Measurements from ENCODE around the gene PROM1.
A peak's percentile ranks its signal among the peaks of the same experiment; 100 is the strongest.

DNA sequence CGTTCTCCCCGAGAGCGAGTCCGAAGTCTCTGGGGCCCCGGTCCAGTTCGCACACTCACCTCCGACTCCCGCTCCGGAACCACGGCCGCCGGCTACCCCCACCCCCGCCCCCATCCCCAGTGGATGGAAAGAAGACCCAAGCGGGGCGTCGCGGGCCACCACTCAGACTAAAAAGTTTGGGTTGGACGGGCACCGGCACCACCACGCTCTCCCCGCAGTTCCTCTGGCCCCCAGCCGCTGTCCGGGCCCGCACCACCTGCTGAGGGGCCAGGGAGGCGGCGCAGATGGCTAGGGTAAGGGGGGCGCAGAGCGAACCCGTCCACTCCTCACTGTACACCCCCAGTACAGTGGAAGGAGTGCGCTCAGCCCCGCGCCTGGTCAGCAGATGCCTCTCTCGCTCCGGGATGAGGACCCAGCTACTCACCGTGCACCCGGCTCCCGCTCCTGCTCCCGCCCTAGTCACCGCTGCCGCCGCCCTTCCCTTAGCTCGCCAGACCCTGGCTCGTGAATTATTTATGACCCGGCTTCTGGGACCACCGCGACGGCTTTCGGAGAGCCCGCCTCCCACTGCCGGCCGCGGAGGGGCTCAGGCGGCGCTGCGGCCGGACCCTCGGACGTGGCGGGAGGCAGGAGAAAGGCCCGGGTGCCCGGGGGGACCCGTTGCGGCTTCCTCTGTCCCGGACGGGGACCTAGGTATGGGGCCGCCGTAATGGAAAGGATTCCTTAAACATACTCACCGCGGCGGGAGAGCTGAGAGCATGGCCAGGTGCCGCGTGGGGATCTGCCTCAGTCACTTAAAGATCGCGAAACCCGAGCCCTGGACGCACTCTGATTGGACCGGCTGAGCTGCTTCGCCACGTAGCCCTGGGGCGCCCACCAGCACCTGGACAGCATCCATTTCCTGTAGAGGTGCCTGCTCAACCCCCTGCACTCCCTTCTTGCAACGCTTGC is at the start of gene PROM1:
- TF ChIP-seq GABPA (IDR thresholded peaks at IDR 0.05; ENCODE audit: borderline replicate concordance, insufficient read depth, low read length) (no peak), POLR2A (IDR thresholded peaks at IDR 0.05; ENCODE audit: control extremely low read depth in 1 of 2, low read depth in 2 of 2, low read length in 2 of 2) (peak; percentile 58 to 62), EZH2 (IDR thresholded peaks at IDR 0.05; ENCODE audit: low read depth, low read length, severe bottlenecking) (no peak), RNF2 (IDR thresholded peaks at IDR 0.05; ENCODE audit: borderline replicate concordance, low read depth, low read length, missing control alignments, poor library complexity, severe bottlenecking) (peak; percentile 40), POLR2AphosphoS5 (IDR thresholded peaks at IDR 0.05; ENCODE audit: low read depth, low read length) (no peak; the same call in none of the 2 replicates), MAFK (IDR thresholded peaks at IDR 0.05; ENCODE audit: low read depth, low read length) (no peak)
- TF ChIP-seq, protein P1, sequence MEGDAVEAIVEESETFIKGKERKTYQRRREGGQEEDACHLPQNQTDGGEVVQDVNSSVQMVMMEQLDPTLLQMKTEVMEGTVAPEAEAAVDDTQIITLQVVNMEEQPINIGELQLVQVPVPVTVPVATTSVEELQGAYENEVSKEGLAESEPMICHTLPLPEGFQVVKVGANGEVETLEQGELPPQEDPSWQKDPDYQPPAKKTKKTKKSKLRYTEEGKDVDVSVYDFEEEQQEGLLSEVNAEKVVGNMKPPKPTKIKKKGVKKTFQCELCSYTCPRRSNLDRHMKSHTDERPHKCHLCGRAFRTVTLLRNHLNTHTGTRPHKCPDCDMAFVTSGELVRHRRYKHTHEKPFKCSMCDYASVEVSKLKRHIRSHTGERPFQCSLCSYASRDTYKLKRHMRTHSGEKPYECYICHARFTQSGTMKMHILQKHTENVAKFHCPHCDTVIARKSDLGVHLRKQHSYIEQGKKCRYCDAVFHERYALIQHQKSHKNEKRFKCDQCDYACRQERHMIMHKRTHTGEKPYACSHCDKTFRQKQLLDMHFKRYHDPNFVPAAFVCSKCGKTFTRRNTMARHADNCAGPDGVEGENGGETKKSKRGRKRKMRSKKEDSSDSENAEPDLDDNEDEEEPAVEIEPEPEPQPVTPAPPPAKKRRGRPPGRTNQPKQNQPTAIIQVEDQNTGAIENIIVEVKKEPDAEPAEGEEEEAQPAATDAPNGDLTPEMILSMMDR (IDR thresholded peaks at IDR 0.05; ENCODE audit: control extremely low read depth in 1 of 3, insufficient read depth in 1 of 3, low read depth in 1 of 3, low read length in 3 of 3): no peak

All from H1 (cell line).